Activated T-cell treated with anti-CD3 and anti-CD28 coated beads, Interleukin-2, amount 50 U/mL, for 72 hours (primary cell): ENCODE measurements around the gene SGSH. TPM values are rescaled to one million over a fixed set of nuclear protein-coding genes. Genes with fewer than 3 reads are reported as not detected.
"Not testable (repeated sequence)": the region's sequence is repeated elsewhere in the genome, so short reads cannot be mapped to it uniquely, and the experiment has no call there.

Experiments used
- ATAC-seq, 2 donors: fragments of 150-1000 bp; cut with Tn5 transposase; replicated peaks in 1 of 2; 2 replicates each; pipeline ENCODE4 v1.10.0; 2021; ENCODE audit warnings: moderate library complexity in 2 of 2, mild to moderate bottlenecking in 1 of 2
- DNase-seq, 2 donors: peaks; one replicate each; pipeline ENCODE4 v3.0.0; 2021 to 2022; ENCODE audit warnings: mixed read lengths in 1 of 2
- H3K27ac Mint-ChIP-seq: one replicate; pipeline ENCODE4 v1.8.0; 2022; ENCODE audit warnings: mild to moderate bottlenecking, moderate library complexity, mixed read lengths
- H3K27me3 Mint-ChIP-seq: one replicate; pipeline ENCODE4 v1.8.0; 2022; ENCODE audit warnings: low read depth, mixed read lengths
- H3K36me3 Mint-ChIP-seq, 2 donors: one replicate each; pipeline ENCODE4 v1.8.0; 2022; ENCODE audit warnings: mixed read lengths in 2 of 2, mild to moderate bottlenecking in 1 of 2; ENCODE audit not compliant: insufficient read depth in 2 of 2
- H3K4me1 Mint-ChIP-seq: one replicate; pipeline ENCODE4 v1.8.0; 2022; ENCODE audit warnings: low read depth, mixed read lengths
- H3K4me3 Mint-ChIP-seq, 2 donors: one replicate each; pipeline ENCODE4 v1.8.0; 2022; ENCODE audit warnings: mild to moderate bottlenecking in 2 of 2, mixed read lengths in 2 of 2, moderate library complexity in 2 of 2
- H3K9me3 Mint-ChIP-seq, 2 donors: one replicate each; pipeline ENCODE4 v1.8.0; 2022; ENCODE audit warnings: mixed read lengths in 2 of 2
- total RNA-seq, 2 donors: library from RNA; stranded (reverse); gene quantifications; one replicate each; pipeline ENCODE4 v1.2.3, GENCODE V29; 2022

The SGSH gene
- total RNA-seq, 2 donors from 2014 or later, result 51.3 to 64.4 TPM

GRCh38 chr17:80248001-80248893 lies 28.1 kb upstream of the SGSH start:
- Mint-ChIP-seq H3K9me3 (no peaks in the 10 kb centered on the region), H3K4me1 (peaks cover 11% of the 10 kb centered on the region), H3K27ac (no peak overlapping the region), H3K36me3 (peaks cover 0 to 1% of the 10 kb centered on the region in 2 donors), H3K27me3 (no peaks in the 10 kb centered on the region), H3K4me3 (no peak overlapping the region)
- DNase-seq (no peak), ATAC-seq (no peak)

DNA sequence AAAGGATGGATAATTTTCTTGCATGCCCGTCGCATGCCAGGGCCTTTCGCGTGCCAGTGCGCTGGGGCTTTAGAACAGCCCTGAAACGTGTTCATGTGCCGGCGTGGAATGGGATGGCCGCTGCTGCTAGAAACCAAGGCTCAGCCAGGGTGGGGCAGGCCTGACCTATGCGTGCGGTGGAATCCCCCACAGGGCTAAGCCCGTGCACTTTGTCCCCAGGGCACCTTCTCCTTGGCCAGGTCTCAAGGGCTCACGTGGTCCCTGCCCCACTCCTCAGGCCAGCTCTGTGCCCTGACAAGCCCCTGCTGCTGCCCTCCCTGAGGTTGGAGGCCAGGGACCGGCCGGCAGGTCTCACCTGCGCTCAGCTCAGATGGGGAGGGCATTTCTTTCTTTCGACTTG lies 27.4 kb upstream of the SGSH start:
- Mint-ChIP-seq H3K36me3 (peaks cover 0 to 1% of the 10 kb centered on the region in 2 donors), H3K4me1 (peaks cover 4% of the 10 kb centered on the region), H3K27ac (no peak overlapping the region), H3K27me3 (no peaks in the 10 kb centered on the region), H3K9me3 (no peaks in the 10 kb centered on the region), H3K4me3 (no peak overlapping the region)
- ATAC-seq (no peak), DNase-seq (no peak)

GRCh38 chr17:80246726-80247125 lies 26.6 kb upstream of the SGSH start:
- Mint-ChIP-seq H3K27me3 (no peaks in the 10 kb centered on the region), H3K27ac (no peak overlapping the region), H3K36me3 (peaks cover 0 to 1% of the 10 kb centered on the region in 2 donors), H3K4me1 (no peaks in the 10 kb centered on the region), H3K4me3 (no peak overlapping the region), H3K9me3 (no peaks in the 10 kb centered on the region)
- ATAC-seq (no peak), DNase-seq (no peak)

- Mint-ChIP-seq H3K4me1 (no peaks in the 10 kb centered on the region), H3K36me3 (peaks cover 0 to 1% of the 10 kb centered on the region in 2 donors), H3K27ac (no peak overlapping the region), H3K4me3 (no peak overlapping the region), H3K9me3 (no peaks in the 10 kb centered on the region), H3K27me3 (no peaks in the 10 kb centered on the region)
- DNase-seq (no peak), ATAC-seq (no peak)
Measured at GRCh38 chr17:80246266-80246681, 26.1 kb upstream of the SGSH start.

DNA sequence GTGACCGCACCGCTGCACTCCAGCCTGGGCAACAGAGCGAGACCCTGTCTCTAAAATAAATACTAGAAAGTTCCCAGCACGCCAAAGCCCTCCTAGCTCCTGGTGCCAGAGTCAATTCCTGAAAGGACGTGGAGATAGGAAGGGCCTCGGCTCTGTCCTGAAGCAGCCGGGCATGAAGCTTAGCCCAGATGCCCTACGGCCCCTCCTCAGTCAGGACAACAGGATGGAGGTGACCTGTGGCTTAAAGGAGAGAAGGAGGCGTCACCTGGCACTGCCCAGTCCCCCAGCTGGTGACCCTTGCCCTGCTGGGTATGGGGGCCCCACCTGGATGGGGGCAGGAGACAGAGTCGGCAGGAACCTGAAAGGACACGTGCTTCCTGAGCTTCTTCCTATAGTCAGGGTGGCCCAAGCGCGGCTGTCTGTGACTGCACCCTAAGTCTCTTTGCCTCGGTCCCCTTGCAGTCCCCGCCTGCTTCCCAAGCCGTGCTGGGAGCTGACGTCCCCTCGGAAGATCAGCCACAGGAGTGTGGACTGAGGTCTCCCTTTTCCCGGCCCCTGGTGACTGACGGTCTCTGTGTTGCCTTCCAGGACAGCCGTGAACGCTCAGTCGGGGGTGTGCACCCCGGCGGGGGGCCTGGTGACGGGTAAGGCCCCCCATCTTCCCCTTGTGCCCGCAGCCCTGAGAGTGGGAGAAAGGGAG lies 25.6 kb upstream of the SGSH start:
- DNase-seq (no peak), ATAC-seq (no peak)
- Mint-ChIP-seq H3K4me1 (no peaks in the 10 kb centered on the region), H3K27me3 (no peaks in the 10 kb centered on the region), H3K36me3 (peaks cover 0 to 1% of the 10 kb centered on the region in 2 donors), H3K9me3 (no peaks in the 10 kb centered on the region), H3K4me3 (no peak overlapping the region), H3K27ac (no peak overlapping the region)

DNA sequence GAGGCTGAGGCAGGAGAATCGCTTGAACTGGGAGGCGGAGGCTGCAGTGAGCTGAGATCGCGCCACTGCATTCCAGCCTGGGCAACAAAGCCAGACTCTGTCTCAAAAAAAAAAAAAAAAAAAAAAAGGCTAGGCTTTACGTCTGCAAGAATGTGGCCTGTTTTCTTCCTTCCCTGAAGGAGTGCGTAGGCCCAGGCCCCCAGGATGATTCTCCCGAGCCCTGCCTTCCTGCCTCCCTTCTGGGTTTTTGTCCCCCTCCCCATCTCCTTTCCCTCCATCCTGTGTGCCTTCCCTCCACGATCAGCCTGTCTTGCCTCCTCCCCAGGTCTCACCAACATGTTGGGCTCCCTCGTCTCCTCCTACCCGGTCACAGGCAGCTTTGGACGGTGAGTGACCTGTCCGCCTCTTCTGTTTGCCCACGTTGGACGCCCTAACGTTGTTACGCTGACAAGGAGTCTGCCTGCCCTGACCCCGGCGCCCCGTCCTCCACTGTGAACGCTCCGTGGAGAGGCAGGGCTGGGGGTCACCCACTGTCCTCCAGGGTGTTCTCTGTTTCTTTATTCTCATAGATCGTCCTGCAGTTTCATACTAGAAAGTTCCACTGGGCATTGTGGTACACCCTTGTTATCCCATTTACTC lies 24.9 kb upstream of the SGSH start:
- H3K27ac Mint-ChIP-seq, result no peak overlapping the region
- H3K27me3 Mint-ChIP-seq, result no peaks in the 10 kb centered on the region
- no peak for ATAC-seq
- H3K9me3 Mint-ChIP-seq, result no peaks in the 10 kb centered on the region
- DNase-seq, result no peak
- no peaks in the 10 kb centered on the region for H3K4me1 Mint-ChIP-seq
- H3K36me3 Mint-ChIP-seq, result peaks cover 0 to 1% of the 10 kb centered on the region in 2 donors
- H3K4me3 Mint-ChIP-seq, result no peak overlapping the region

DNA sequence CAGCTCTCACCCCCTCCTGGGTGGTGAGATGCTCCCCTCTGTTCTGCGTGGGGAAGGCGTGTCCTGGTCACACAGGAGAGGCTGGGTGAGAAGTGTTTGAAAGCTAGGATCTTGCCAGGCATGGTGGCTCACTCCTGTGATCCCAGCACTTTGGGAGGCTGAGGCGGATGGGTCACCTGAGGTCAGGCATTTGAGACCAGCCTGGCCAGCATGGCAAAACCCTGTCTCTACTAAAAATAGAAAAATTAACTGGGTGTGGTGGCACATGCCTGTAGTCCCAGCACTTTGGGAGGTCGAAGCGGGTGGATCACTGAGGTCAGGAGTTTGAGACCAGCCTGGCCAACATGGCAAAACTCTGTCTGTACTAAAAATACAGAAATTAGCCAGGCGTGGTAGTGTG lies 24.3 kb upstream of the SGSH start:
- H3K36me3 Mint-ChIP-seq, H3K9me3 Mint-ChIP-seq: not testable (repeated sequence)

DNA sequence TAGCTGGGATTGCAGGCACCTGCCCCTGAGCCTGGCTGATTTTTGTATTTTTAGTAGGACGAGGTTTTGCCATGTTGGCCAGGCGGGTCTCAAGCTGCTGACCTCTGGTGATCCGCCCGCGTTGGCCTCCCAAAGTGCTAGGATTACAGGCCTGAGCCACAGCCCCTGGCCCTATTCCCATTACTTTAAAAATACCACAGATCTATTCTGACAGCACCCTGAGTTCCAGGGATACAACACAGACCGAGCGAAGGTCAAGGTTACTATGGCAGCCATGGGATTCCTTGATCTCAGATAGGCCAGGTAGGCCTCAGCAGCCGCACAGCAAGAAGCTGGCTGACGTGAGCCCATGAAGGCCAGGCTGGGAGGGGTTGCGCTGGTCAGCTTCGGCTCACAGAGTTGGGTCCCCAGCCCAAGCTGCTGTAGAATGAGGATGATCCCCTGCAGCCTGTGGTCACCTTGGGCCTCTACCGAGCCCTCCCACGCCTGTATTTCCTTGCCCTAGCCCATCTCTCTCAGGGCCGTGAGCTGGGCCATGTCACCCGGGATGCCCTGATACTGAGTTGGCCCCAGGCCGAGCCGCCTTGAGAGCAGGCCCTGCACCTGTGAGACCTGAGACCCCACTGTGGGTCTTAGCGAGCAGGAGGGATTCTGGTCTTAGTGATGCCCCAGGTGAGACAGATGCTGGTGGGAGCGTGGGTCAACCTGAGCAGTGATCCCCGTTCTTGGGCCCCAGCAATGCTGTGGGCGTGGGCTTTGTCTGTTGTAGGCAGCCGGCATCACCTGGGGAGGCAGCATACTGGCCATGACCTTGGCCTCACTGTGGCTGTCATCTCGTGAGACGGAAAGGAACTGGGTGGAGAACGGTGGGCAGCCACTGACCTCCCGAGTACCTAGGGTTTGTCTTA lies 23.6 kb upstream of the SGSH start:
- Mint-ChIP-seq H3K4me3 (no peak overlapping the region), H3K27ac (no peak overlapping the region), H3K4me1 (no peaks in the 10 kb centered on the region), H3K27me3 (no peaks in the 10 kb centered on the region), H3K9me3 (no peaks in the 10 kb centered on the region), H3K36me3 (peaks cover 0 to 1% of the 10 kb centered on the region in 2 donors)
- ATAC-seq (no peak), DNase-seq (no peak)

More for the DNA sequence above, 24.3 kb upstream of the SGSH start:
- not testable (repeated sequence) for H3K4me1 Mint-ChIP-seq, ATAC-seq, H3K4me3 Mint-ChIP-seq, DNase-seq, H3K27ac Mint-ChIP-seq, H3K27me3 Mint-ChIP-seq

DNA sequence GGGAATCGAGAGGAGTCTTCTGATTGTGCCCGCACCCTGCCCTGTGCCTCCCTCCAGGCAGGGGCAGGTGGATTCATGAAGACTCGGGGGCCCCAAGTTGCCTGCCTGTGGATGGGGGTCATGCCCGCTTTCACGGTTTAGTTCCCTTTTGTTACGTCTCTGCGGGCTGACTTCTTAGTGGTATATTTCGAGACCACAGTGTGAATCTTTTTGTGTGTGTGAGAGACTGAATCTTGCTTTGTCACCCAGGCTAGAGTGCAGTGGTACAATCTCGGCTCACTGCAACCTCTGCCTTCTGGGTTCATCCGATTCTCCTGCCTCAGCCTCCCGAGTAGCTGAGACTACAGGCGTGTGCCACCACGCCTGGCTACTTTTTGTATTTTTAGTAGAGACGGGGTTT lies 22.4 kb upstream of the SGSH start:
- H3K36me3 Mint-ChIP-seq, result peaks cover 0 to 3% of the 10 kb centered on the region in 2 donors
- no peaks in the 10 kb centered on the region for H3K4me1 Mint-ChIP-seq
- H3K4me3 Mint-ChIP-seq, result no peak overlapping the region
- no peaks in the 10 kb centered on the region for H3K27me3 Mint-ChIP-seq
- DNase-seq, result no peak
- no peak for ATAC-seq
- H3K9me3 Mint-ChIP-seq, result no peaks in the 10 kb centered on the region
- no peak overlapping the region for H3K27ac Mint-ChIP-seq

DNA sequence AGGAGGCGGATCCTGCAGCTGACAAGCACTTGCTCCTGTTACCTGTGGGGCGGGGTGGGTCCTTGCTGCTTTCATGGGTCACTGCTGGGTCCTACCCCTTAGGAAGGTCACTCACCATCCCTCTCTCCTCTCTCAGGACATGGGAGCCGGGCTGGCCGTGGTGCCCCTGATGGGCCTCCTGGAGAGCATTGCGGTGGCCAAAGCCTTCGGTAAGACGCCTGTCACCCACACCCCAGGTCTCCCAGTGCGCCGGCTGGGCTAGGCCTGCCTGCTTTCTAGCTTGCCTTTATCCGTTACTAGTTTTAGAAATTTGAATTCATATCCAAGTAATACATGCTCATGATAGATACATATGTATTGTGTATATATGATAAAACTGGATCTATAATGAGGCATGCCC lies 17.3 kb upstream of the SGSH start:
- Mint-ChIP-seq H3K4me1 (no peaks in the 10 kb centered on the region), H3K36me3 (peaks cover 13 to 21% of the 10 kb centered on the region in 2 donors), H3K4me3 (no peak overlapping the region)

DNA sequence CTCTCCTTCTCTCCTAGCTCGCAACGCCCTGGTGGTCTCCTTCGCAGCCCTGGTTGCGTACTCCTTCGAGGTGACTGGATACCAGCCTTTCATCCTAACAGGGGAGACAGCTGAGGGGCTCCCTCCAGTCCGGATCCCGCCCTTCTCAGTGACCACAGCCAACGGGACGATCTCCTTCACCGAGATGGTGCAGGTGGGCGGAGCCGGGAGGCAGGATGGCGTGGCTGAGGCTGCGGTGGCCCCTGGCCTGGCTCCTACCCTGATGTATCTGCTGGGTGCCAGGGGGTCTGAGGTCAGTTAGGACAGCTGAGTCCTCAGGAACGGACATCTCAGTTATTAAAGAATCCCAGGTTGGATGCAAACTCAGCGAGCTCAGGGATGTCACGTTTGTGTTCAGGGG lies 16.8 kb upstream of the SGSH start:
- ATAC-seq, result no peak
- DNase-seq, result no peak
- no peaks in the 10 kb centered on the region for H3K4me1 Mint-ChIP-seq
- H3K4me3 Mint-ChIP-seq, result no peak overlapping the region
- peaks cover 13 to 24% of the 10 kb centered on the region in 2 donors for H3K36me3 Mint-ChIP-seq
- H3K27ac Mint-ChIP-seq, result no peak overlapping the region
- H3K9me3 Mint-ChIP-seq, result peaks cover 7 to 12% of the 10 kb centered on the region in 2 donors
- no peaks in the 10 kb centered on the region for H3K27me3 Mint-ChIP-seq

More for the DNA sequence above, 17.3 kb upstream of the SGSH start:
- ATAC-seq (no peak), DNase-seq (no peak)
- H3K27me3 Mint-ChIP-seq, result no peaks in the 10 kb centered on the region
- H3K27ac Mint-ChIP-seq, result no peak overlapping the region
- peaks cover 6 to 11% of the 10 kb centered on the region in 2 donors for H3K9me3 Mint-ChIP-seq

- Mint-ChIP-seq H3K4me3 (no peak overlapping the region), H3K4me1 (no peaks in the 10 kb centered on the region), H3K27me3 (no peaks in the 10 kb centered on the region), H3K9me3 (peaks cover 12 to 17% of the 10 kb centered on the region in 2 donors), H3K36me3 (peaks cover 18 to 36% of the 10 kb centered on the region in 2 donors), H3K27ac (no peak overlapping the region)
- DNase-seq (no peak), ATAC-seq (no peak)
Measured at GRCh38 chr17:80233202-80233601, 13.1 kb upstream of the SGSH start.
